Trophoblast cell (in vitro differentiated cells and primary cell): ENCODE data around the gene CGNL1.

Experiments used
- DNase-seq, 2 donors: peaks; one replicate each; pipeline ENCODE4 v3.0.0-alpha.2; 2016
- H2AFZ ChIP-seq: 2 replicates; pipeline ENCODE4 v1.6.1; 2013; ENCODE audit warnings: low read length, moderate library complexity, mild to moderate bottlenecking; ENCODE audit not compliant: insufficient read depth, poor library complexity
- H2AK5ac ChIP-seq: 2 replicates; pipeline ENCODE4 v1.6.1; 2013; ENCODE audit warnings: mild to moderate bottlenecking, low read length
- H2BK120ac ChIP-seq: 2 replicates; pipeline ENCODE4 v1.6.1; 2013; ENCODE audit warnings: low read length, mild to moderate bottlenecking, moderate library complexity; ENCODE audit not compliant: insufficient read depth, poor library complexity
- H2BK12ac ChIP-seq: 2 replicates; pipeline ENCODE4 v1.6.1; 2013; ENCODE audit warnings: mild to moderate bottlenecking, low read length, moderate library complexity
- H2BK5ac ChIP-seq: 2 replicates; pipeline ENCODE4 v1.6.1; 2013; ENCODE audit warnings: low read length, low read depth, moderate library complexity, mild to moderate bottlenecking; ENCODE audit not compliant: poor library complexity
- H3K14ac ChIP-seq: 2 replicates; pipeline ENCODE4 v1.6.1; 2013; ENCODE audit warnings: mild to moderate bottlenecking, low read length
- H3K18ac ChIP-seq: 2 replicates; pipeline ENCODE4 v1.6.1; 2013; ENCODE audit warnings: mild to moderate bottlenecking, low read length
- H3K23ac ChIP-seq: 2 replicates; pipeline ENCODE4 v1.6.1; 2013; ENCODE audit warnings: low read length
- H3K27ac ChIP-seq: 2 replicates; pipeline ENCODE4 v1.5.1; 2013; ENCODE audit warnings: low read depth, mild to moderate bottlenecking, inconsistent platforms, low read length, moderate library complexity
- H3K27me3 ChIP-seq: 2 replicates; pipeline ENCODE4 v1.6.1; 2013; ENCODE audit warnings: inconsistent platforms, mild to moderate bottlenecking, low read length, moderate library complexity; ENCODE audit not compliant: insufficient read depth
- H3K36me3 ChIP-seq, 2 experiments: 1 replicate in 1 of 2; 2 replicates in 1 of 2; pipeline ENCODE4 v1.6.1; 2013; ENCODE audit warnings: low read length in 2 of 2, mild to moderate bottlenecking in 2 of 2, moderate library complexity in 1 of 2; ENCODE audit not compliant: insufficient read depth in 2 of 2, control insufficient read depth in 1 of 2
- H3K4ac ChIP-seq: 2 replicates; pipeline ENCODE4 v1.6.1; 2013; ENCODE audit warnings: low read depth, mild to moderate bottlenecking, low read length, moderate library complexity
- H3K4me1 ChIP-seq, 2 experiments: 1 replicate in 1 of 2; 2 replicates in 1 of 2; pipeline ENCODE4 v1.6.1; 2013; ENCODE audit warnings: low read length in 2 of 2, mild to moderate bottlenecking in 2 of 2, moderate library complexity in 1 of 2; ENCODE audit not compliant: insufficient read depth in 2 of 2, control insufficient read depth in 1 of 2
- H3K4me2 ChIP-seq: 2 replicates; pipeline ENCODE4 v1.6.1; 2013; ENCODE audit warnings: inconsistent platforms, mild to moderate bottlenecking, low read length, moderate library complexity
- H3K4me3 ChIP-seq: 2 replicates; pipeline ENCODE4 v1.5.1; 2013; ENCODE audit warnings: mild to moderate bottlenecking, low read depth, low read length, inconsistent platforms
- H3K79me1 ChIP-seq: one replicate; pipeline ENCODE4 v1.6.1; 2013; ENCODE audit warnings: low read length
- H3K79me2 ChIP-seq: 2 replicates; pipeline ENCODE4 v1.6.1; 2013; ENCODE audit warnings: low read length, mild to moderate bottlenecking; ENCODE audit not compliant: control insufficient read depth, insufficient read depth, poor library complexity
- H3K9ac ChIP-seq: 2 replicates; pipeline ENCODE4 v1.6.1; 2013; ENCODE audit warnings: mild to moderate bottlenecking, low read length
- H3K9me3 ChIP-seq: 2 replicates; pipeline ENCODE4 v1.6.1; 2013; ENCODE audit warnings: low read depth, mild to moderate bottlenecking, control low read depth, inconsistent platforms, low read length; ENCODE audit not compliant: insufficient read depth
- H4K12ac ChIP-seq: 2 replicates; pipeline ENCODE4 v1.6.1; 2013; ENCODE audit warnings: low read depth, mild to moderate bottlenecking, low read length, moderate library complexity
- H4K8ac ChIP-seq: 2 replicates; pipeline ENCODE4 v1.6.1; 2013; ENCODE audit warnings: low read depth, mild to moderate bottlenecking, low read length, moderate library complexity
- H4K91ac ChIP-seq: one replicate; pipeline ENCODE4 v1.6.1; 2013; ENCODE audit warnings: low read depth, mild to moderate bottlenecking, low read length, moderate library complexity
- WGBS: extraction: QIAGEN DNeasy Blood & Tissue Kit; methylation state at CpG from one replicate; pipeline ENCODE4 v1.1.7; 2013; ENCODE audit warnings: missing lambda C conversion rate; ENCODE audit not compliant: insufficient read length, insufficient coverage; ENCODE audit errors: extremely low coverage; 5-methylcytosine and 5-hydroxymethylcytosine counted together

Gene CGNL1

DNA sequence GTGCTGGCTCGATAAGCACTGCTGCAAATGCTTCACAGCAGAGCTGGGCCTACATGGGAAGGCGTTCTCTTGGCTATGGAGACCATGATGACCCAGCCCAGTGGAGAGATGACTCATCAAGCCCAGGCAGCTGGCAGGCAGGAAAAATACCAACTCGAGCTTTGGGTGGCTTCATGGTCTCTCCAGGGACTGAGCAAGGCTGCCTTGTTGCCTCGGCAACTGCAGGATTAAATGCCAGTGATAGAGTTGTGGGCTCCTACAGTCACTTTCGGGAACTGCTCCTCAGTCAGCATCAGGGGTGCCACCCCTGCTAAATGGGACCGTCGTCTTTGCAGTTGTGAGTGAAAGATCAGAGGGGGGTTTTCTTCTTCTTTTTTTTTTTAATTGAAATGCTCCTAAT lies 160.8 kb downstream of the CGNL1 start:
- no peak overlapping the region for H3K27ac ChIP-seq
- H4K12ac ChIP-seq, result no peak overlapping the region
- no peak overlapping the region for H3K14ac ChIP-seq
- H3K9me3 ChIP-seq, result peaks cover 2% of the 10 kb centered on the region
- H2BK5ac ChIP-seq, result no peak overlapping the region
- H3K79me1 ChIP-seq, result peaks cover 2% of the 10 kb centered on the region
- H3K9ac ChIP-seq, result no peak overlapping the region
- H4K91ac ChIP-seq, result no peak overlapping the region
- no peak overlapping the region for H2BK12ac ChIP-seq
- H3K36me3 ChIP-seq, result peaks cover 7 to 9% of the 10 kb centered on the region in 2 experiments
- H3K4me3 ChIP-seq, result no peak overlapping the region
- WGBS, result no CpG with 5 or more reads among the region's 7 CpGs
- no peak overlapping the region for H2BK120ac ChIP-seq
- no peaks in the 10 kb centered on the region for H3K79me2 ChIP-seq
- peak in 1 of 2 donors; percentile 45 for DNase-seq
- H4K8ac ChIP-seq, result no peak overlapping the region
- H2AFZ ChIP-seq, result no peak overlapping the region
- no peak overlapping the region for H3K18ac ChIP-seq
- H3K4ac ChIP-seq, result no peak overlapping the region
- peaks cover 16 to 18% of the 10 kb centered on the region in 2 experiments for H3K4me1 ChIP-seq
- H2AK5ac ChIP-seq, result no peak overlapping the region
- H3K4me2 ChIP-seq, result no peak overlapping the region
- no peaks in the 10 kb centered on the region for H3K27me3 ChIP-seq
- no peak overlapping the region for H3K23ac ChIP-seq

DNA sequence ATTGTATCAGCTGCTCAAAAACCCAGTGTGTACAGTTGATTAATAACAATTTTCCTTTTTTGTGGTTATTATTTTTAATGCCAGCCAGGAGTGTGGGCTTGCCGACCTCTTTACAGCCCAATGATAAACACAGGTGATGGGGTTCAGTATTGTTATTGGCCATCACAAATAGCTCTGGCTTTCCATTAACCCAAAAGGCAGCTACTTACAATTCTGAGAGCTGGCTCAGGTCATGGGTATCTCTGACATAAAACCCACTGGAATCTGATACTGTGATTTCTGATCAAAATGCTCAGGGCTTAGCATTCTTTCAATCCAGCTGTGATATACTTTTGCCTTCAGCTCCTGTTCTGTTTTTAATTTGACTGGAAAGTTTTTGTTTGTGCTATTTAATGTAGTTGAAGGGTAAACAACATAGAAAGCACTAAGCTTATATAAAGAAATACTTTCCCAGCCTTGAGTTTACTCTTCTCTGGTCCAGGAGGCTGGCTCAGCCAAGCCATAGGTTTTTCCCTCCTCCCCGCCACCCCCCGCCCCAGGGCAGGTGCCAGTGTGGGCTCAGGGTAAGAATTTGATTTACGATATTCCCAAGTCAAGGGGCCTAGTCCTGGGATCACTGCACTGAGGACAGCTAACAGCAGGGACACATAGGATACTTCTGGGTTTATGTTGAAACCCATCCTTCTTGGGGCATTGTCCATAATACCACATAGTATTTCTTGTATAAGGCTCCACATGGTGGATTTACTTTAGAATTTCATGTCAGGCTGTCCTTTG lies 161.4 kb downstream of the CGNL1 start:
- Histone ChIP-seq H3K79me1 (peaks cover 2% of the 10 kb centered on the region), H2BK12ac (no peak overlapping the region), H3K36me3 (peaks cover 7 to 9% of the 10 kb centered on the region in 2 experiments), H2BK5ac (no peak overlapping the region), H2AFZ (no peak overlapping the region), H3K4ac (no peak overlapping the region), H3K23ac (no peak overlapping the region), H2BK120ac (no peak overlapping the region), H3K18ac (no peak overlapping the region), H4K91ac (no peak overlapping the region), H3K79me2 (no peaks in the 10 kb centered on the region), H4K12ac (no peak overlapping the region), H3K9ac (no peak overlapping the region), H3K4me1 (peaks cover 16 to 18% of the 10 kb centered on the region in 2 experiments), H3K27ac (no peak overlapping the region), H4K8ac (no peak overlapping the region), H3K9me3 (peaks cover 2% of the 10 kb centered on the region), H2AK5ac (no peak overlapping the region), H3K4me2 (no peak overlapping the region), H3K27me3 (no peaks in the 10 kb centered on the region), H3K4me3 (no peak overlapping the region), H3K14ac (no peak overlapping the region)
- no peak for DNase-seq
- WGBS, result no CpG with 5 or more reads among the region's 4 CpGs

DNA sequence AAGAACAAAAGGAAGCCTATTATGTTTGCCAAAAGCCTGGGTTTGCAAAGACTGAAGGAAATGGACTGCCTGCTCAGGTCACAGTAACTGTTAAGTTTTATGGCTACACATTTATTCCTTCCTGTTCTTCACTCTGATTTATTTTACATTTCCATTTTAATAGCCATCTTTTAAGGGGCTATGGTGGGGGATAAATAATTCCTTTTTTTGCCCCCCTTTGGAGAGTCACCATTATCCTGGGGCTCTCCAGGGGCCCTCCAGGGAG lies 161.9 kb downstream of the CGNL1 start:
- H3K79me2 ChIP-seq, result no peaks in the 10 kb centered on the region
- peaks cover 2% of the 10 kb centered on the region for H3K9me3 ChIP-seq
- no peak overlapping the region for H4K91ac ChIP-seq
- H3K79me1 ChIP-seq, result peaks cover 2% of the 10 kb centered on the region
- H3K23ac ChIP-seq, result no peak overlapping the region
- H3K27me3 ChIP-seq, result no peaks in the 10 kb centered on the region
- H3K4me3 ChIP-seq, result no peak overlapping the region
- no peak overlapping the region for H2BK5ac ChIP-seq
- no peak overlapping the region for H3K4ac ChIP-seq
- H2AK5ac ChIP-seq, result no peak overlapping the region
- no peak overlapping the region for H2BK12ac ChIP-seq
- H3K18ac ChIP-seq, result no peak overlapping the region
- H3K4me1 ChIP-seq, result peaks cover 16 to 18% of the 10 kb centered on the region in 2 experiments
- no peak overlapping the region for H3K27ac ChIP-seq
- no peak overlapping the region for H3K9ac ChIP-seq
- H2AFZ ChIP-seq, result no peak overlapping the region
- H4K12ac ChIP-seq, result no peak overlapping the region
- H2BK120ac ChIP-seq, result no peak overlapping the region
- no peak overlapping the region for H3K4me2 ChIP-seq
- peaks cover 7 to 9% of the 10 kb centered on the region in 2 experiments for H3K36me3 ChIP-seq
- H3K14ac ChIP-seq, result no peak overlapping the region
- no peak overlapping the region for H4K8ac ChIP-seq
- DNase-seq, result no peak

DNA sequence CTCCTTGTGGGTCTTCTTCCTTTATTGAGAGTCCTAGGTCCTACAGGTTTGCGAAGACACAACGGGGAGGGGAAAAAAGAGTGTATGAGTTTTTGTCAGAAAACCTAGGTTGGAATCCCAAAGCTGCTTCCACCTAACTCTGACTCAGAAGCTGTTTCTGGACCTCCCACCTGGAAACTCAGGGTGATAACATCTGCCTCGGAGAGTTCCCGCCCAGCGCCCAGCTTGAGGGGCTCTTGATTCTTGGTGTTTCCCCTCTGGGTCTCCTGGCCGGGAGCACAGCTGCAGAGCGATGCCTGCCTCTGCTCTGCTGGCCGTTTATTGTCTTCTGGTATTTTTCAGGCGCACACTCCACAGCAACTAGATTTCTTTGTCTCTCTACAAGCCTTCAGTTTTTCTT lies 162.5 kb downstream of the CGNL1 start:
- H3K36me3 ChIP-seq, result peaks cover 7 to 9% of the 10 kb centered on the region in 2 experiments
- H4K12ac ChIP-seq, result no peak overlapping the region
- H2AK5ac ChIP-seq, result no peak overlapping the region
- peak in 1 of 2 donors; percentile 17 for DNase-seq
- WGBS, result no CpG with 5 or more reads among the region's 9 CpGs
- H3K18ac ChIP-seq, result no peak overlapping the region
- no peak overlapping the region for H3K4me2 ChIP-seq
- no peak overlapping the region for H3K27ac ChIP-seq
- H3K4me3 ChIP-seq, result no peak overlapping the region
- H2AFZ ChIP-seq, result no peak overlapping the region
- H3K4me1 ChIP-seq, result peaks cover 16 to 18% of the 10 kb centered on the region in 2 experiments
- no peak overlapping the region for H2BK120ac ChIP-seq
- H3K9me3 ChIP-seq, result peaks cover 2% of the 10 kb centered on the region
- H3K23ac ChIP-seq, result no peak overlapping the region
- no peak overlapping the region for H2BK12ac ChIP-seq
- H3K79me1 ChIP-seq, result peaks cover 2% of the 10 kb centered on the region
- no peak overlapping the region for H3K14ac ChIP-seq
- no peaks in the 10 kb centered on the region for H3K79me2 ChIP-seq
- H3K27me3 ChIP-seq, result no peaks in the 10 kb centered on the region
- no peak overlapping the region for H4K91ac ChIP-seq
- no peak overlapping the region for H2BK5ac ChIP-seq
- H4K8ac ChIP-seq, result no peak overlapping the region
- no peak overlapping the region for H3K9ac ChIP-seq
- H3K4ac ChIP-seq, result no peak overlapping the region
